ENCODE results near the gene C4A.
"Not testable (repeated sequence)": the region's sequence is repeated elsewhere in the genome, so short reads cannot be mapped to it uniquely, and the experiment has no call there.

Gene C4A

DNA sequence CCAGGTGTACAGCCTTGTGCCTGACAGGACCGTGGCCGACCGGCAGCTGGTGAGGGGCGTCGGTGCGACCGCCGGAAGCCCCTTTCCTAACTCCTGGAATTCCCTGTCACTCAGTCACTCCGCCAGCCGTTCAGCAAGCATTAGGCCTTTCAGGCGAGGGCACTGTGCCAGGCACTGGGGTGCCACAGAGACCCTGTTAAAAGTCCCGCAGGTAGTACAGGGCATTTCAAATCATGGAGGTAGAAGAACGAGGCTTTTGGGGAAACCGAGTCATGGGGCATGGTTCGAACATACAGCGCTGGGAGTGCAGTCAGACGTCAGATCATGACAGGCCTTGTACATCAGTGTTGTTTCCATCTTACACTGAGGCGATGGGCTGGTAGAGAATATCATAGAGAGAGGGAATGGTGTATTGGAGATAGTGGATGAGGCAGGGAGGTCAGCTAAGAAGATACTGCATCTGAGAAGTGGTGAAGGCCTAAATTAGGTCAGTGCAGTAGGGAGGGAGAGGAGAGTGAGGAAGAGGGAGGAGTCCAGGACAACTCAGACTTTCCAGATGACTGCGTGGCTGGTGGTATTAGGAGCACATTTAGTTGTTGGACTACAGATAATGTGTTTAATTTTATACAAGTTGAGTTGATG lies 9.0 kb upstream of the C4A start:
- Histone ChIP-seq H2AFZ (ENCODE audit: low read depth) (peak overlapping the region; percentile 80), H3K27ac (peak overlapping the region; percentile 87)

GRCh38 chr6:31976065-31976464 lies 5.8 kb upstream of the C4A start:
- not testable (repeated sequence) for H3K9ac ChIP-seq; H3K36me3 ChIP-seq (ENCODE audit: insufficient read depth); H3K4me2 ChIP-seq; H3K4me3 ChIP-seq (IDR thresholded peaks at IDR 0.05; ENCODE audit: insufficient read depth, low read depth, low read length); H3K27ac ChIP-seq; H2AFZ ChIP-seq (ENCODE audit: low read depth); H3K27me3 ChIP-seq (ENCODE audit: insufficient read depth, low read depth); H4K20me1 ChIP-seq (ENCODE audit: insufficient read depth); H3K79me2 ChIP-seq (ENCODE audit: insufficient read depth, low read depth)
- peaks cover 11% of the 10 kb centered on the region for H3K4me1 ChIP-seq (ENCODE audit: low read depth, poor library complexity, severe bottlenecking)

More for the DNA sequence above, 9.0 kb upstream of the C4A start:
- peak overlapping the region; percentile 45 for H3K4me3 ChIP-seq (IDR thresholded peaks at IDR 0.05; ENCODE audit: insufficient read depth, low read depth, low read length)
- H3K27me3 ChIP-seq (ENCODE audit: insufficient read depth, low read depth) = no peaks in the 10 kb centered on the region
- peaks cover 11% of the 10 kb centered on the region for H3K4me1 ChIP-seq (ENCODE audit: low read depth, poor library complexity, severe bottlenecking)
- H3K4me2 ChIP-seq = peak overlapping the region; percentile 98
- H4K20me1 ChIP-seq (ENCODE audit: insufficient read depth) = no peaks in the 10 kb centered on the region
- peak overlapping the region; percentile 77 for H3K9ac ChIP-seq
- H3K79me2 ChIP-seq (ENCODE audit: insufficient read depth, low read depth) = no peaks in the 10 kb centered on the region; the same call in 1 of the 2 replicates
- H3K36me3 ChIP-seq (ENCODE audit: insufficient read depth) = no peaks in the 10 kb centered on the region
- TF ChIP-seq, protein P1, sequence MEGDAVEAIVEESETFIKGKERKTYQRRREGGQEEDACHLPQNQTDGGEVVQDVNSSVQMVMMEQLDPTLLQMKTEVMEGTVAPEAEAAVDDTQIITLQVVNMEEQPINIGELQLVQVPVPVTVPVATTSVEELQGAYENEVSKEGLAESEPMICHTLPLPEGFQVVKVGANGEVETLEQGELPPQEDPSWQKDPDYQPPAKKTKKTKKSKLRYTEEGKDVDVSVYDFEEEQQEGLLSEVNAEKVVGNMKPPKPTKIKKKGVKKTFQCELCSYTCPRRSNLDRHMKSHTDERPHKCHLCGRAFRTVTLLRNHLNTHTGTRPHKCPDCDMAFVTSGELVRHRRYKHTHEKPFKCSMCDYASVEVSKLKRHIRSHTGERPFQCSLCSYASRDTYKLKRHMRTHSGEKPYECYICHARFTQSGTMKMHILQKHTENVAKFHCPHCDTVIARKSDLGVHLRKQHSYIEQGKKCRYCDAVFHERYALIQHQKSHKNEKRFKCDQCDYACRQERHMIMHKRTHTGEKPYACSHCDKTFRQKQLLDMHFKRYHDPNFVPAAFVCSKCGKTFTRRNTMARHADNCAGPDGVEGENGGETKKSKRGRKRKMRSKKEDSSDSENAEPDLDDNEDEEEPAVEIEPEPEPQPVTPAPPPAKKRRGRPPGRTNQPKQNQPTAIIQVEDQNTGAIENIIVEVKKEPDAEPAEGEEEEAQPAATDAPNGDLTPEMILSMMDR (conservative IDR thresholded peaks at IDR 0.05; ENCODE audit: low read depth, low read length) = no peak; the same call in 1 of the 2 replicates

- H3K36me3 ChIP-seq (ENCODE audit: insufficient read depth) = no peaks in the 10 kb centered on the region
- peaks cover 7% of the 10 kb centered on the region for H3K4me1 ChIP-seq (ENCODE audit: low read depth, poor library complexity, severe bottlenecking)
- no peak overlapping the region for H3K4me2 ChIP-seq
- H4K20me1 ChIP-seq (ENCODE audit: insufficient read depth) = no peaks in the 10 kb centered on the region
- H3K4me3 ChIP-seq (IDR thresholded peaks at IDR 0.05; ENCODE audit: insufficient read depth, low read depth, low read length) = no peak overlapping the region
- H2AFZ ChIP-seq (ENCODE audit: low read depth) = no peak overlapping the region
- TF ChIP-seq, protein P1 (conservative IDR thresholded peaks at IDR 0.05; ENCODE audit: low read depth, low read length) = no peak
- no peak overlapping the region for H3K9ac ChIP-seq
- H3K27me3 ChIP-seq (ENCODE audit: insufficient read depth, low read depth) = no peaks in the 10 kb centered on the region
- no peak overlapping the region for H3K27ac ChIP-seq
- H3K79me2 ChIP-seq (ENCODE audit: insufficient read depth, low read depth) = no peaks in the 10 kb centered on the region; the same call in 1 of the 2 replicates
These were observed 3.9 kb upstream of the C4A start for GRCh38 chr6:31977816-31978431.

- no peak overlapping the region for H3K27ac ChIP-seq
- H3K36me3 ChIP-seq (ENCODE audit: insufficient read depth) = no peaks in the 10 kb centered on the region
- TF ChIP-seq, protein P1 (conservative IDR thresholded peaks at IDR 0.05; ENCODE audit: low read depth, low read length) = no peak
- no peak overlapping the region for H3K9ac ChIP-seq
- H2AFZ ChIP-seq (ENCODE audit: low read depth) = no peak overlapping the region
- no peaks in the 10 kb centered on the region for H4K20me1 ChIP-seq (ENCODE audit: insufficient read depth)
- H3K4me2 ChIP-seq = no peak overlapping the region
- no peaks in the 10 kb centered on the region for H3K27me3 ChIP-seq (ENCODE audit: insufficient read depth, low read depth)
- H3K79me2 ChIP-seq (ENCODE audit: insufficient read depth, low read depth) = no peaks in the 10 kb centered on the region
- no peaks in the 10 kb centered on the region for H3K4me1 ChIP-seq (ENCODE audit: low read depth, poor library complexity, severe bottlenecking)
- no peak overlapping the region for H3K4me3 ChIP-seq (IDR thresholded peaks at IDR 0.05; ENCODE audit: insufficient read depth, low read depth, low read length)
These were observed 3.0 kb upstream of the C4A start for GRCh38 chr6:31978831-31979230.

Measured in KMS-11 (cell line).